NCI-H446 (cell line): ENCODE measurements around the gene EMX2.
A peak's percentile ranks its signal among the peaks of the same experiment; 100 is the strongest.

ENCODE experiments used
- DNase-seq, 2 experiments: peaks; one replicate each; lab custom pipeline; 2025; lab: John Stamatoyannopoulos, UW

EMX2 gene

GRCh38 chr10:117532003-117532385 is 10.6 kb upstream of the EMX2 start:
- DNase-seq: no peak

GRCh38 chr10:117532451-117533107 is 10.0 kb upstream of the EMX2 start:
- no peak for DNase-seq

GRCh38 chr10:117533507-117534281 is 8.9 kb upstream of the EMX2 start:
- DNase-seq: no peak

- DNase-seq: no peak
These were observed 7.9 kb upstream of the EMX2 start for GRCh38 chr10:117534321-117535297.

GRCh38 chr10:117535298-117536071 is 7.1 kb upstream of the EMX2 start:
- DNase-seq: no peak

GRCh38 chr10:117536072-117536865 is 6.3 kb upstream of the EMX2 start:
- DNase-seq: no peak

GRCh38 chr10:117536866-117537435 is 5.6 kb upstream of the EMX2 start:
- no peak for DNase-seq

- DNase-seq: no peak
These were observed 5.1 kb upstream of the EMX2 start for GRCh38 chr10:117537436-117537903.

- DNase-seq: no peak
These were observed 4.5 kb upstream of the EMX2 start for GRCh38 chr10:117537904-117538524.

- no peak for DNase-seq
These were observed 3.2 kb upstream of the EMX2 start for GRCh38 chr10:117539361-117539773.

GRCh38 chr10:117539903-117540639 is 2.5 kb upstream of the EMX2 start:
- no peak for DNase-seq

- no peak for DNase-seq
These were observed 1.7 kb upstream of the EMX2 start for GRCh38 chr10:117540640-117541404.

GRCh38 chr10:117541405-117541908 is 1.1 kb upstream of the EMX2 start:
- peak; percentile 48 to 78 for DNase-seq

- peak; percentile 62 to 83 for DNase-seq
These were observed 439 bp upstream of the EMX2 start for GRCh38 chr10:117541909-117542705.

GRCh38 chr10:117543225-117544003 is 868 bp downstream of the EMX2 start:
- peak in 1 of 2 experiments; percentile 27 for DNase-seq

GRCh38 chr10:117544004-117544701 is 1.6 kb downstream of the EMX2 start:
- no peak for DNase-seq
